Stomach (tissue), 4 donors: ENCODE measurements around the gene THAP12.

ENCODE experiments used
- CTCF ChIP-seq, 7 experiments: fragments of 450-650 bp in 4 of 7; fragments of 200-600 bp in 3 of 7; sonication (generic) in 3 of 7; IDR thresholded peaks; one replicate each; pipeline ENCODE4 v1.5.1; 2016 to 2019; ENCODE audit warnings: antibody characterized with exemption in 7 of 7, control low read depth in 2 of 7, mild to moderate bottlenecking in 1 of 7
- POLR2A ChIP-seq, 4 donors: fragments of 450-650 bp; IDR thresholded peaks; one replicate each; pipeline ENCODE4 v1.6.1; 2016; ENCODE audit warnings: antibody characterized with exemption in 4 of 4, control low read depth in 2 of 4, mild to moderate bottlenecking in 1 of 4, moderate library complexity in 1 of 4

GRCh38 chr11:76325185-76325584, 55.7 kb downstream of the THAP12 start:
- TF ChIP-seq POLR2A (IDR thresholded peaks at IDR 0.05), result no peak
- TF ChIP-seq CTCF (IDR thresholded peaks at IDR 0.05), result no peak
